ENCODE results near the gene ODC1.

Gene ODC1

GRCh38 chr2:10438688-10439087 lies 9.4 kb downstream of the ODC1 start:
- no peak overlapping the region for H3K27ac ChIP-seq (ENCODE audit: low read length)
- peaks cover 3% of the 10 kb centered on the region; the same call in 1 of the 2 replicates for H3K4me1 ChIP-seq (ENCODE audit: insufficient read depth, low read length)
- no peaks in the 10 kb centered on the region for H3K9me3 ChIP-seq (ENCODE audit: insufficient read depth, low read length, severe bottlenecking)
- ATAC-seq (ENCODE audit: insufficient read depth, low read depth) (no peak), DNase-seq (no peak)
- no peak overlapping the region for H3K4me3 ChIP-seq (ENCODE audit: low read depth in 1 of 2, low read length in 2 of 2)
- peaks cover 52% of the 10 kb centered on the region for H3K36me3 ChIP-seq (ENCODE audit: insufficient read depth, low read length)
- H3K4me2 ChIP-seq (ENCODE audit: insufficient read depth, low read length): no peak overlapping the region
- 0 out of 2 replicates have a peak, but pooled peaks cover 2% of the 10 kb centered on the region for H3K79me2 ChIP-seq (ENCODE audit: insufficient read depth, low read length)
- H2AFZ ChIP-seq (ENCODE audit: low read depth, low read length): no peak overlapping the region
- H4K20me1 ChIP-seq (ENCODE audit: insufficient read depth, low read length): peaks cover 29% of the 10 kb centered on the region; the same call in 1 of the 2 replicates
- TF ChIP-seq EZH2 (IDR thresholded peaks at IDR 0.05; ENCODE audit: borderline replicate concordance, low read depth, low read length, severe bottlenecking): no peak
- no peak for TF ChIP-seq CTCF (IDR thresholded peaks at IDR 0.05; ENCODE audit: borderline replicate concordance, extremely low read depth, low read length, poor library complexity, severe bottlenecking)
- no peak overlapping the region for H3K9ac ChIP-seq (ENCODE audit: low read depth, low read length)
- H3K27me3 ChIP-seq (ENCODE audit: insufficient read depth, low read length, poor library complexity): no peaks in the 10 kb centered on the region

- H3K4me2 ChIP-seq (ENCODE audit: insufficient read depth, low read length): no peak overlapping the region
- no peak overlapping the region for H3K27ac ChIP-seq (ENCODE audit: low read length)
- TF ChIP-seq EZH2 (IDR thresholded peaks at IDR 0.05; ENCODE audit: borderline replicate concordance, low read depth, low read length, severe bottlenecking): no peak
- TF ChIP-seq CTCF (IDR thresholded peaks at IDR 0.05; ENCODE audit: borderline replicate concordance, extremely low read depth, low read length, poor library complexity, severe bottlenecking): no peak
- H3K79me2 ChIP-seq (ENCODE audit: insufficient read depth, low read length): no peaks in the 10 kb centered on the region
- H3K9ac ChIP-seq (ENCODE audit: low read depth, low read length): no peak overlapping the region
- H3K4me3 ChIP-seq (ENCODE audit: low read depth in 1 of 2, low read length in 2 of 2): no peak overlapping the region
- H3K9me3 ChIP-seq (ENCODE audit: insufficient read depth, low read length, severe bottlenecking): no peaks in the 10 kb centered on the region
- no peak overlapping the region for H2AFZ ChIP-seq (ENCODE audit: low read depth, low read length)
- H3K27me3 ChIP-seq (ENCODE audit: insufficient read depth, low read length, poor library complexity): no peaks in the 10 kb centered on the region
- ATAC-seq (ENCODE audit: insufficient read depth, low read depth) (no peak), DNase-seq (no peak)
- H4K20me1 ChIP-seq (ENCODE audit: insufficient read depth, low read length): peaks cover 20% of the 10 kb centered on the region
- H3K36me3 ChIP-seq (ENCODE audit: insufficient read depth, low read length): peaks cover 43% of the 10 kb centered on the region
- peaks cover 3% of the 10 kb centered on the region; the same call in 1 of the 2 replicates for H3K4me1 ChIP-seq (ENCODE audit: insufficient read depth, low read length)
Measured at GRCh38 chr2:10437806-10438205, 10.3 kb downstream of the ODC1 start.

- H4K20me1 ChIP-seq (ENCODE audit: insufficient read depth, low read length): peaks cover 14% of the 10 kb centered on the region
- H3K79me2 ChIP-seq (ENCODE audit: insufficient read depth, low read length): no peaks in the 10 kb centered on the region
- no peak overlapping the region for H3K9ac ChIP-seq (ENCODE audit: low read depth, low read length)
- TF ChIP-seq CTCF (IDR thresholded peaks at IDR 0.05; ENCODE audit: borderline replicate concordance, extremely low read depth, low read length, poor library complexity, severe bottlenecking) (no peak), EZH2 (IDR thresholded peaks at IDR 0.05; ENCODE audit: borderline replicate concordance, low read depth, low read length, severe bottlenecking) (no peak)
- no peak overlapping the region for H3K4me2 ChIP-seq (ENCODE audit: insufficient read depth, low read length)
- H3K27me3 ChIP-seq (ENCODE audit: insufficient read depth, low read length, poor library complexity): no peaks in the 10 kb centered on the region
- H3K4me1 ChIP-seq (ENCODE audit: insufficient read depth, low read length): peaks cover 3% of the 10 kb centered on the region; the same call in 1 of the 2 replicates
- H3K9me3 ChIP-seq (ENCODE audit: insufficient read depth, low read length, severe bottlenecking): no peaks in the 10 kb centered on the region
- H3K4me3 ChIP-seq (ENCODE audit: low read depth in 1 of 2, low read length in 2 of 2): no peak overlapping the region
- no peak overlapping the region for H2AFZ ChIP-seq (ENCODE audit: low read depth, low read length)
- ATAC-seq (ENCODE audit: insufficient read depth, low read depth) (no peak), DNase-seq (no peak)
- peaks cover 31% of the 10 kb centered on the region for H3K36me3 ChIP-seq (ENCODE audit: insufficient read depth, low read length)
- H3K27ac ChIP-seq (ENCODE audit: low read length): no peak overlapping the region
Measured at GRCh38 chr2:10436583-10437110, 11.5 kb downstream of the ODC1 start.
